Stimulated activated CD4-positive, alpha-beta T cell treated with anti-CD3 and anti-CD28 coated beads, Interleukin-1b, Interleukin-23, amount 100 ng/mL, for 48 hours (primary cell): ENCODE results near the gene DMXL1.
"Not testable (repeated sequence)": the region's sequence is repeated elsewhere in the genome, so short reads cannot be mapped to it uniquely, and the experiment has no call there.

Experiments used
- DNase-seq: peaks from one replicate; pipeline ENCODE4 v3.0.0-alpha.2; 2020

The DMXL1 gene

DNA sequence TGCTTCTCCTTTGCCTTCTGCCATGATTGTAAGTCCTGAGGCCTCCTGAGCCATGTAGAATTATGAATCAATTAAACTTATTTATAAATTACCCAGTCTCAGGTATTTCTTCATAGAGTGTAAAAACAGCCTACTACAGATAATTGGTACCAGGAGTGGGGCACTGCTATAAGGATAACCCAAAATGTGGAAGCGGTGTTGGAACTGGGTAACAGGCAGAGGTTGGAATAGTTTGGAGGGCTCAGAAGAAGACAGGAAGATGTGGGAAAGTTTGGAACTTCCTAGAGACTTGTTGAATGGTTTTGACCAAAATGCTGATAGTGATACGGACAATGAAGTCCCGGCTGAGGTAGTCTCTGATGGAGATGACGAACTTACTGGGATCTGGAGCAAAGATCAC is 64.9 kb downstream of the DMXL1 start:
- not testable (repeated sequence) for DNase-seq

- DNase-seq = no peak
Measured at GRCh38 chr5:119136666-119137318, 65.9 kb downstream of the DMXL1 start.

GRCh38 chr5:119153629-119154028 is 82.7 kb downstream of the DMXL1 start:
- no peak for DNase-seq

- DNase-seq = no peak
Measured at GRCh38 chr5:119158144-119158543, 87.3 kb downstream of the DMXL1 start.

DNA sequence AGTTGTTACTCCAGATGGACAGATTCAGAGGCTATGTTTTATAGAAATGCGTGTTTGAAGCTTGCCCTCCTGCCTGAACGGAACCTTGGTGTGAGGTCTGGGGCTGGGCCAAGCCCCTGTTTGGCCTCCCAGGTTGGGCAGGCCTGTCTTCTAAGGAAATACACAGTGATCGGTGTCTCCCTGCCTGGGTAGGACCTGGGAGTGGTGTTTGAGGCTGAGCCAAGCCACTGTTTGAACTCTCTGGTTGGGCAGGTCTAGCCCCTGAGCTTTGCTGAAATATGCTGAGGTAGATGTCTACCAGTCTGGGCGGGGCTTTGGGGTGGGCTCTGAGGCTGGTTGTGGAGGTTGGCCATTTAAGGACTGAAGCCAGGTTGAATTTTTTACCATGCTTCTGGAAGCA is 90.5 kb downstream of the DMXL1 start:
- DNase-seq = no peak

- no peak for DNase-seq
Measured at GRCh38 chr5:119166026-119166425, 95.1 kb downstream of the DMXL1 start.

GRCh38 chr5:119168401-119168800 is 97.5 kb downstream of the DMXL1 start:
- DNase-seq = no peak

DNA sequence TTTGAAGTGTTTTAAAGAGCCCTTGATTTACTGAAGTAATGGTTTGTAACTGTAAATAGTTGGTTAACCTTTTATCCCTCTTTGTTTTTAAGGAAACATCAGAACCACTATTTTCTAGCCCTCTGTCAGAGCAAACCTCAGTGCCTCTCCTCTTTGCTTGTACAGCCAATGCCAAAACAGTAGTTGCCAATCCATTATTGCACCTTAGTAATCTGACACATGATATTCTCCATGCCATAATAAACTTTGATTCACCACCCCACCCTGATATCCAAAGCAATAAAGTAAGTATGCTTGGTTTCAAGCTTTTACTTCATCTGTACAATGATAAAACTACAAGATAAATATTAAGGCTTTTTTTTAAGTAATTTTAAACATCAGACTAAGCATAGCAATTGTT is 100.8 kb downstream of the DMXL1 start:
- no peak for DNase-seq

GRCh38 chr5:119174578-119175163 is 103.8 kb downstream of the DMXL1 start:
- no peak for DNase-seq

- no peak for DNase-seq
Measured at GRCh38 chr5:119176785-119177184, 105.9 kb downstream of the DMXL1 start.

- no peak for DNase-seq
Measured at GRCh38 chr5:119177226-119177625, 106.3 kb downstream of the DMXL1 start.

DNA sequence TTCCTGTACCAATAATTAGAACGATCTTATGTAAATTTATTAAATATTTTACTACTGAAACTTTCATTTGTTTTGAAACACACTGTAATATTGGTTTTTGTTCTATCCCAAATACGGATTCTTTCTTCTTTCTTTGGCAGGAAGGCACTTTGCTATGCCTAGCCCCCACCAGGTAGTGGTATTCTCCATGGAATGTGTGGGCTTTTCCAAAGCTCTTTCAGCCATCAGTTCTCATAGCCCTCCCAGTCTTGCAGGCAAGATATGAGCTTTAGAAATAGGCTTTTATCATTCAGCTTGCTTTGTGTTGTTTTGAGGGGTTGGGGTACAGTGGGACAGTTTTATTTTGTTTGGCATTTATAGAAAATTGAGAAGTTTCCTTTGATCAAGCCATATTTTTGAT is 107.5 kb downstream of the DMXL1 start:
- no peak for DNase-seq

GRCh38 chr5:119179857-119180641 is 109.2 kb downstream of the DMXL1 start:
- no peak for DNase-seq

- not testable (repeated sequence) for DNase-seq
Measured at GRCh38 chr5:119185512-119185911, 114.6 kb downstream of the DMXL1 start.

- DNase-seq = no peak
Measured at GRCh38 chr5:119187776-119188529, 117.1 kb downstream of the DMXL1 start.

DNA sequence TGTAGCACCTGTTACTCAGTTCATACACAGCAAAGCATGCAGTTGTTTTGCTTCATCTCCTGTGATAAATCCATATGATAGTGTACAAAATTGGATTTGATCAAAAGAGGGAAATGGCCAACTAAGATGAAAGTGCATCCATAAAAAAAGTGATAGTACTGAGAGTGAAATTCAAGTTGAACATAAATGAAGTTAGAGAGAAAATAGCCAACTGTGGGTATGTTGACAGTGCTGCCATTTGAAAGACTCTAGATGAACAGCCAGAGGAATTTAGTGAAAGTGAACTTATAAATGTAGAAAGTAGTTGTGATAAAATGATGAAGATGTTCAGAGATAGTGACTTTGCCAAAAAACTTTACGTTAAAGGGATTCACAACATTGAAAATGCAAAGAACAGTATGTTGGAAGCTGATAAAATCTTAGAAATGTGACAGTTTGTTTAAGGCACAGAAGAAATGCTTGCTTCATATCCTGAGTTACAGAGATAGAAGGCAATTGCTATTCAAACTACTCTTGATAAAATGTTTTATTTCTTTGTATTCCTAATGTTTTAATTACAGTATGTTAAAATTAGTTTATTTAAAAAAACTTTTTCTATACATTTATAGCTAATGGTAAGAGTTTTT is 119.7 kb downstream of the DMXL1 start:
- no peak for DNase-seq

GRCh38 chr5:119191944-119192343 is 121.1 kb downstream of the DMXL1 start:
- DNase-seq = no peak

DNA sequence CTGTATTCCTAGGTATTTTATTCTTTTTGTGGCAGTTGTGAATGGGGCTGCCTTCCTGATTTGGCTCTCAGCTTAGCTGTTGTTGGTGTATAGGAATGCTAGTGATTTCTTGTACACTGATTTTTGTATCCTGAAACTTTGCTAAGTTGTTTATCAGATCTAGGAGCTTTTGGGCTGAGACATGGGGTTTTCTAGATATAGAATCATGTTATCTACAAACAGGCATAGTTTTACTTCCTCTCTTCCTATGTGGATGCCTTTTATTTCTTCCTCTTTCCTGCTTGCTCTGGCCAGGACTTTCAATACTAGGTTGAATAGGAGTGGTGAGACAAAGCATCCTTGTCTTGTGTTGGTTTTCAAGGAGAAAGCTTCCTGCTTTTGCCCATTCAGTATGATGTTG is 129.9 kb downstream of the DMXL1 start:
- DNase-seq = no peak

DNA sequence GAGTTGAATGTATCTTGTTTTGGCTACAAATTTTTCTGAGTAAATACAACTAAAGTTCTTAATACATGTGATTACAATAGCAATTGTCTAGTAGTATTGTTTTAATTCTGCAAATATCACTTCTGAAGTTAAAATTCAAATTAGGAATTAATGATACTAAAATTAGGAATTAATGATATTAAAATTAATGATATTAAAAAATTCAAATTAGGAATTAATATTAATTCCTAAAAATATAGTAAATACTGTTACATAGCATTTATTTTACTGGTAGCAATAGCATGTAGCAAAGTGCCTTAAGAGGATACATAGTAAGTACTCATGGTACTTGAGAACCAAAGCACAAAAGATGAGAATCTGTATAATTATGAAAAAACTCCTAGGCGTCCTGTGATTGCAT is 136.2 kb downstream of the DMXL1 start:
- no peak for DNase-seq

- DNase-seq = no peak
Measured at GRCh38 chr5:119212026-119212425, 141.1 kb downstream of the DMXL1 start.

GRCh38 chr5:119212676-119213075 is 141.8 kb downstream of the DMXL1 start:
- no peak for DNase-seq

DNA sequence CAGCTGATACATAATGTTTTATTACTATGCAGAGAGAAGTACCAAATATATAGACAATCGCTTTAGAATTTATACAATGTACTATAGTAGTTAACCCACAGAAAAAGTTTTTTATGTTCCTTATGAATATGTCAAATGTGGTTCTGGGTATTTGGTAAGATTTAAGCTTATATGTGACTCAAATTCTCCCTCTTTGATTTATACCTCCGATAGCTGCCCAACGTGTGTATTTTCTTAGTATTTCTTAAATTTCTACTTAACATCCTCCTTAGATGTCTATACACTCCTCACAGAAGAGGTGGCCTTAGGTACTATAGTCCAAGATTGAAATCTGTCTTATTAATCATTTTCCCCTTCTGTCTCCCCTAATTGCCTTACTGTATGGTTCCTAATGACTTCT is 146.3 kb downstream of the DMXL1 start:
- DNase-seq = no peak
